H1 (cell line): ENCODE measurements around the gene SPAG16.

Experiments used
- BACH1 ChIP-seq: IDR thresholded peaks from 2 replicates; pipeline ENCODE4 v1.6.1; 2012; ENCODE audit warnings: low read length, improper control_type of control experiment
- CHD1 ChIP-seq: IDR thresholded peaks from 2 replicates; pipeline ENCODE4 v1.6.1; 2012; ENCODE audit warnings: low read depth, low read length, improper control_type of control experiment
- CTCF ChIP-seq, 3 experiments: IDR thresholded peaks; 1 replicate in 2 of 3; 2 replicates in 1 of 3; pipeline versions ENCODE4 v1.5.1 to v1.6.1; 2011; ENCODE audit warnings: low read length in 3 of 3, mild to moderate bottlenecking in 3 of 3, inconsistent platforms in 2 of 3, low read depth in 1 of 3, moderate library complexity in 1 of 3; ENCODE audit not compliant: insufficient read depth in 1 of 3; ENCODE audit errors: control extremely low read depth in 1 of 3
- EGR1 ChIP-seq: IDR thresholded peaks from 2 replicates; pipeline ENCODE4 v1.6.1; 2011; ENCODE audit warnings: low read depth, low read length, borderline replicate concordance
- HDAC6 ChIP-seq: IDR thresholded peaks from one replicate; pipeline ENCODE4 v1.7.1; 2012; ENCODE audit warnings: low read depth, mild to moderate bottlenecking, inconsistent platforms, low read length, moderate library complexity
- POLR2A ChIP-seq, 2 experiments: IDR thresholded peaks; 1 replicate in 1 of 2; 2 replicates in 1 of 2; pipeline ENCODE4 v1.6.1; 2011; ENCODE audit warnings: low read depth in 2 of 2, low read length in 2 of 2, mild to moderate bottlenecking in 2 of 2; ENCODE audit errors: control extremely low read depth in 1 of 2
- SIN3A ChIP-seq, 2 experiments: IDR thresholded peaks in 1 of 2; conservative IDR thresholded peaks in 1 of 2; 2 replicates each; pipeline ENCODE4 v1.6.1; 2011 to 2012; ENCODE audit warnings: low read length in 2 of 2, improper control_type of control experiment in 1 of 2, low read depth in 1 of 2, mild to moderate bottlenecking in 1 of 2

GRCh38 chr2:213566846-213567245 lies 282.6 kb downstream of the SPAG16 start:
- no peak for TF ChIP-seq POLR2A (IDR thresholded peaks at IDR 0.05; ENCODE audit: control extremely low read depth in 1 of 2, low read depth in 2 of 2, low read length in 2 of 2)
- TF ChIP-seq HDAC6 = no peak
- TF ChIP-seq CTCF (IDR thresholded peaks at IDR 0.05; ENCODE audit: control extremely low read depth in 1 of 3, insufficient read depth in 1 of 3, low read depth in 1 of 3, low read length in 3 of 3) = no peak
- TF ChIP-seq SIN3A (conservative IDR thresholded peaks at IDR 0.05 in 1 of 2, IDR thresholded peaks at IDR 0.05 in 1 of 2; ENCODE audit: low read depth in 1 of 2, low read length in 2 of 2) = no peak
- no peak for TF ChIP-seq EGR1
- TF ChIP-seq BACH1 = no peak
- no peak for TF ChIP-seq CHD1
